AG09319 (cell line): ENCODE measurements around the gene RNF126.

Source experiments
- DNase-seq: peaks from one replicate; pipeline ENCODE4 v3.0.0-alpha.2; 2010; ENCODE audit warnings: low read depth; ENCODE audit errors: extremely low read depth
- CTCF ChIP-seq: IDR thresholded peaks from 2 replicates; pipeline ENCODE4 v1.5.1; 2011; ENCODE audit warnings: low read depth, mild to moderate bottlenecking, inconsistent platforms, low read length, moderate library complexity

RNF126 gene

GRCh38 chr19:690203-690602 is 27.2 kb upstream of the RNF126 start:
- no peak for DNase-seq
- no peak for TF ChIP-seq CTCF

GRCh38 chr19:688992-689391 is 26.0 kb upstream of the RNF126 start:
- no peak for DNase-seq
- no peak for TF ChIP-seq CTCF

- TF ChIP-seq CTCF = no peak
- no peak for DNase-seq
These were observed 25.2 kb upstream of the RNF126 start for GRCh38 chr19:688214-688613.

- TF ChIP-seq CTCF = no peak
- DNase-seq = no peak
These were observed 24.7 kb upstream of the RNF126 start for GRCh38 chr19:687569-688166.

GRCh38 chr19:686589-687297 is 23.7 kb upstream of the RNF126 start:
- no peak for TF ChIP-seq CTCF
- DNase-seq = no peak

GRCh38 chr19:685454-685931 is 22.5 kb upstream of the RNF126 start:
- TF ChIP-seq CTCF = no peak

GRCh38 chr19:682678-683320 is 19.8 kb upstream of the RNF126 start:
- no peak for DNase-seq
- no peak for TF ChIP-seq CTCF

More at GRCh38 chr19:685454-685931, 22.5 kb upstream of the RNF126 start:
- no peak for DNase-seq
